T-helper 22 cell (primary cell): ENCODE data around the gene RIOX2.
"Not testable (repeated sequence)": the region's sequence is repeated elsewhere in the genome, so short reads cannot be mapped to it uniquely, and the experiment has no call there.

Experiments used
- DNase-seq: peaks from one replicate; pipeline ENCODE4 v3.0.0-alpha.2; 2020; ENCODE audit warnings: low read depth

Gene RIOX2

GRCh38 chr3:97911459-97911858 is 60.8 kb downstream of the RIOX2 start:
- DNase-seq, result no peak

DNA sequence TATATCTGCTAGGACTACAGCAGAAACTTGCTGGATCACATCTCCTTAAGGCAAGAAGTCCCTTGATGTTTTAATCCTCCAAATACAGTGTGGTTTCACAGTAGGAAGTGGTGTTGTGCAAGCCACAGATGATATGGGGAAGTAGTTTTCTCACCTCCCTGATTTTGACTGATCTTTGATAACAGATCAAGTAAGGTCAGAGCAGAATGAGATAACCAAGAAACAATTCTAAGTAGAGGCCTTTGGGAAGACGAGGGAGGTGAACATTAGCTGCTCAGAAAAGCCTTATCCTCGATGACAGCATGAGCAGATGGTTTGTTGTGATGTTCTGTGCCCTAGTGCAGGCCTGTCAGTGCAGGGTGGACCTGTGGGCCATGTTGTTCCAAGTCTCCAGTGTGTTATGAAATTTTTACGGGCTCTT is 61.3 kb downstream of the RIOX2 start:
- DNase-seq, result no peak

GRCh38 chr3:97910236-97910831 is 61.9 kb downstream of the RIOX2 start:
- peak; percentile 8 for DNase-seq

DNA sequence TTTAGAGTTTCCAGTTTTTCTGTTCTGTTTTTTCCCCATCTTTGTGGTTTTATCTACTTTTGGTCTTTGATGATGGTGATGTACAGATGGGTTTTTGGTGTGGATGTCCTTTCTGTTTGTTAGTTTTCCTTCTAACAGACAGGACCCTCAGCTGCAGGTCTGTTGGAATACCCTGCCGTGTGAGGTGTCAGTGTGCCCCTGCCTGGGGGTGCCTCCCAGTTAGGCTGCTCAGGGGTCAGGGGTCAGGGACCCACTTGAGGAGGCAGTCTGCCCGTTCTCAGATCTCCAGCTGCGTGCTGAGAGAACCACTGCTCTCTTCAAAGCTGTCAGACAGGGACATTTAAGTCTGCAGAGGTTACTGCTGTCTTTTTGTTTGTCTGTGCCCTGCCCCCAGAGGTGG is 62.4 kb downstream of the RIOX2 start:
- DNase-seq, result not testable (repeated sequence)

- no peak for DNase-seq
These were observed 70.7 kb downstream of the RIOX2 start for GRCh38 chr3:97901313-97902248.

DNA sequence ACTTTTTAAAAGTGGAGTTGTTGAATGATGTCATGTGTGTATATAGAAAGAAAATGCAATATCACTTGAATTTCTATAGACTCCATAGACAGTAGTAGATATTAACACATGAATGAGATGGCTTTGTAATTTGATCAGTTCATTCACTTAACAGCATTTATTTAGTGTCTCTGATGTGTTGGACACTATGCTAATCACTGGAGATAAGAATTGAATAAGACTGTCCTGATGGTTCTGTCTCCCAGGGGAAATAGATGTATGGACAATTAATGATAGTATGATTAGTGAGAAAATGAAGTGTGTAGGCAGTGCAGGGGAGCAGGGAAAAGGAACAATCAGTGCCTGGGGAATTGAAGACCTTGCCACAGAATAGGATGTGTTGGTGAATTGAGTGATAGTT is 72.9 kb downstream of the RIOX2 start:
- DNase-seq, result no peak

DNA sequence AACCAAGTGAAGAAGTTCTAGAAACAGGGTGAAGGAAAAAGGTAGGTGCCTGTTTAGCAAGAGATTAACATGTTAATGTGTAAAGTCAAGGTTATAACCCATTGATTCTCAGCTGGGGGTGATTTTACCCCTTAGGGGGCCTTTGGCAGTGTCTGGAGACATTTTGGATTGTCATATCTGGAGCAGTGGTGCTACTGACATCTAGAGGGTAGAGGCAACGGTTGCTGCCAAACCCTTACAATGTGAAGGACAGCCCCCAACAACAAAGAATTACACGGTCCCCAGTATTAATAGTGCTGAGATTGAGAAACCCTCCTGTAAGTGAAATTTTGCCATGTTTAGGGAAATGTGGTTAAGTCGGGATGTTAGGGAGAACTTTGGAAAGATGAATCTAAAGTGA is 75.7 kb downstream of the RIOX2 start:
- no peak for DNase-seq

- DNase-seq, result no peak
These were observed 76.1 kb downstream of the RIOX2 start for GRCh38 chr3:97896129-97896528.

GRCh38 chr3:97895216-97895615 is 77.0 kb downstream of the RIOX2 start:
- DNase-seq, result no peak

DNA sequence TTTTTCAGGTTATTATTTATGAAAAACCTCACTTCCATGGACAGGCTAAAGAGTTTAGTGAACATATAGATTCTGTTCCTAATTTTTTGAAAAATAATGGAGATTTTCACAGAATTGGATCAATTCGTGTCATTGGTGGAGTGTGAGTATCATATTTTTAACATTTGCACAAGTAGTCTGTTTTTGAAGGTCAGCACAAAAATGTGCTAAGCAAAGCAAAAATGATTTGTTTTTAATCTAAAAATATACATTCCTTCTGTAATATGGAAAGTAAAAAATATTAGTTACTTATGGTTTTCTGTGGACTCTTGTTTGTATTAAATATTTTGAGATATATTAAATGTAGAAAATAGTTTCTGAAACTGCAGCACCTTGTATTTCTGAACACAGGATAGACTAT is 79.4 kb downstream of the RIOX2 start:
- no peak for DNase-seq
